SU-DHL-6 (cell line): ENCODE measurements around the gene KIZ.

Source experiments
- H2AFZ ChIP-seq: fragments of 200-600 bp; sonication (generic); 2 replicates; pipeline ENCODE4 v1.6.1; 2014; ENCODE audit warnings: low read depth, mild to moderate bottlenecking, moderate library complexity, mixed read lengths, antibody characterized with exemption, low read length; ENCODE audit not compliant: severe bottlenecking
- H3F3A ChIP-seq: fragments of 200-600 bp; shearing (Covaris generic); 2 replicates; pipeline ENCODE4 v1.6.0; 2016; ENCODE audit warnings: antibody characterized with exemption, mild to moderate bottlenecking; ENCODE audit not compliant: insufficient read depth
- H3K27ac ChIP-seq: fragments of 200-600 bp; sonication (generic); 2 replicates; pipeline ENCODE4 v1.5.1; 2016; ENCODE audit warnings: low read depth, mild to moderate bottlenecking, low read length, moderate library complexity, mixed read lengths
- H3K27me3 ChIP-seq: fragments of 200-600 bp; sonication (generic), shearing (Covaris generic); 2 replicates; pipeline ENCODE4 v1.6.0; 2014; ENCODE audit warnings: mild to moderate bottlenecking, low read length
- H3K36me3 ChIP-seq: fragments of 200-600 bp; sonication (generic); 2 replicates; pipeline ENCODE4 v1.6.1; 2014; ENCODE audit warnings: mild to moderate bottlenecking, low read length, mixed read lengths
- H3K4me2 ChIP-seq: fragments of 300-600, 200-600 bp; shearing (Covaris generic), sonication (generic); 2 replicates; pipeline ENCODE4 v1.6.0; 2014; ENCODE audit warnings: low read length, low read depth, mild to moderate bottlenecking; ENCODE audit not compliant: poor library complexity, severe bottlenecking
- H3K4me3 ChIP-seq: fragments of 200-600 bp; sonication (generic); 2 replicates; pipeline ENCODE4 v1.5.1; 2014; ENCODE audit warnings: antibody characterized with exemption, low read length, mild to moderate bottlenecking, mixed read lengths; ENCODE audit not compliant: insufficient read depth, poor library complexity, severe bottlenecking
- H3K79me2 ChIP-seq: fragments of 200-600 bp; sonication (generic); 2 replicates; pipeline ENCODE4 v1.6.1; 2014; ENCODE audit warnings: mild to moderate bottlenecking, low read length, moderate library complexity; ENCODE audit not compliant: insufficient read depth
- H3K9ac ChIP-seq: fragments of 200-600 bp; sonication (generic); 2 replicates; pipeline ENCODE4 v1.7.0; 2014; ENCODE audit warnings: mild to moderate bottlenecking, low read length
- H3K9me2 ChIP-seq: fragments of 200-600 bp; sonication (generic); replicated peaks from 2 replicates; pipeline ENCODE4 v1.6.1; 2014; ENCODE audit warnings: low read length; ENCODE audit not compliant: insufficient read depth
- H3K9me3 ChIP-seq: fragments of 200-600 bp; sonication (generic); 2 replicates; pipeline ENCODE4 v1.6.1; 2014; ENCODE audit warnings: low read length, mixed read lengths; ENCODE audit not compliant: insufficient read depth
- H4K20me1 ChIP-seq: fragments of 200-600 bp; sonication (generic); 2 replicates; pipeline ENCODE4 v1.6.1; 2014; ENCODE audit warnings: low read depth, mild to moderate bottlenecking, antibody characterized with exemption, low read length, moderate library complexity, mixed read lengths
- EZH2phosphoT487 ChIP-seq: fragments of 200-600 bp; sonication (generic), shearing (Covaris generic); conservative IDR thresholded peaks from 2 replicates; pipeline ENCODE4 v1.6.1; 2018; ENCODE audit warnings: mild to moderate bottlenecking, antibody characterized with exemption, low read length, moderate library complexity, mixed read lengths
- TF ChIP-seq, protein P1 (sequence below): fragments of 200-600 bp; sonication (generic); IDR thresholded peaks from one replicate; pipeline ENCODE4 v1.5.1; 2017; ENCODE audit warnings: antibody characterized with exemption, mild to moderate bottlenecking, low read length, moderate library complexity; ENCODE audit not compliant: insufficient read depth, poor library complexity, severe bottlenecking

Gene KIZ

DNA sequence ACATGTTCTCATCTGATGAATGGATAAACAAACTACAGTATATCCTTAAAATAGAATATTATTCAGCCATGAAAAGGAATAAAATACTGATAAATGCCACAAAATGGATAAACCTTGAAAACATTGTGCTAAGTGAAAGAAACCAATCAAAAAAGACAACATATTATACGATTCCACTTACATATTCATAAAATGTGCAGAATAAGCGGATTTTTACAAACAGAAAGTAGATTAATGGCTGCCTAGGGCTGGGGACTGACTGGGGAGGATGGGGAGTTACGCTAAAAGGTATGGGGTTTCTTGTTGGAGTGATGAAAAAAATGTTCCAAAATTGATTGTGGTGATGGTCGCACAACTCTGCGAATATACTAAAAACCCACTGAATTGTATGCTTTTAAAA lies 29.4 kb downstream of the KIZ start:
- no peaks in the 10 kb centered on the region for H3K9me3 ChIP-seq
- H3F3A ChIP-seq, result no peaks in the 10 kb centered on the region
- H3K27me3 ChIP-seq, result no peaks in the 10 kb centered on the region
- no peak overlapping the region for H3K4me2 ChIP-seq
- no peak overlapping the region for H3K4me3 ChIP-seq
- TF ChIP-seq, protein P1, sequence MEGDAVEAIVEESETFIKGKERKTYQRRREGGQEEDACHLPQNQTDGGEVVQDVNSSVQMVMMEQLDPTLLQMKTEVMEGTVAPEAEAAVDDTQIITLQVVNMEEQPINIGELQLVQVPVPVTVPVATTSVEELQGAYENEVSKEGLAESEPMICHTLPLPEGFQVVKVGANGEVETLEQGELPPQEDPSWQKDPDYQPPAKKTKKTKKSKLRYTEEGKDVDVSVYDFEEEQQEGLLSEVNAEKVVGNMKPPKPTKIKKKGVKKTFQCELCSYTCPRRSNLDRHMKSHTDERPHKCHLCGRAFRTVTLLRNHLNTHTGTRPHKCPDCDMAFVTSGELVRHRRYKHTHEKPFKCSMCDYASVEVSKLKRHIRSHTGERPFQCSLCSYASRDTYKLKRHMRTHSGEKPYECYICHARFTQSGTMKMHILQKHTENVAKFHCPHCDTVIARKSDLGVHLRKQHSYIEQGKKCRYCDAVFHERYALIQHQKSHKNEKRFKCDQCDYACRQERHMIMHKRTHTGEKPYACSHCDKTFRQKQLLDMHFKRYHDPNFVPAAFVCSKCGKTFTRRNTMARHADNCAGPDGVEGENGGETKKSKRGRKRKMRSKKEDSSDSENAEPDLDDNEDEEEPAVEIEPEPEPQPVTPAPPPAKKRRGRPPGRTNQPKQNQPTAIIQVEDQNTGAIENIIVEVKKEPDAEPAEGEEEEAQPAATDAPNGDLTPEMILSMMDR, result no peak
- TF ChIP-seq EZH2phosphoT487, result no peak
- H4K20me1 ChIP-seq, result no peaks in the 10 kb centered on the region
- H2AFZ ChIP-seq, result no peak overlapping the region
- no peaks in the 10 kb centered on the region for H3K36me3 ChIP-seq
- H3K9me2 ChIP-seq, result no peaks in the 10 kb centered on the region
- H3K27ac ChIP-seq, result no peak overlapping the region
- no peak overlapping the region for H3K9ac ChIP-seq
- no peaks in the 10 kb centered on the region for H3K79me2 ChIP-seq

DNA sequence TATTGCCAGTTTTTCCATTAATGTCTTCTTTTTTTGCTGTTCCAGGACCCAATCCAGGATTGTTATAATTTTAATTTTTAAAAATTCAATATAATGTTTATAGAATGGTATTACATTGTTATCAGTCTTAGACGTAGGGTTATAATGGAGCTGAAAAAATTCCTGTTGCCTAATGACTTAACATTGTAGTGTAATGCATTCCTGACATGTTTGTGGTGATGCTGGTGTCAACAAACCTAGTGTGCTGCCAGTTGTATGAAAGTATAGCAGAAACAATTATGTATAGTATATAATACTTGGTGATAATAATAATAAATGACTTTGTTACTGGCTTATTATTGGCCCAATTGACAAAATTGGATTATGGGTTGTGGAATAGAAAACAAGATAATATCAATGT lies 30.4 kb downstream of the KIZ start:
- H3K4me3 ChIP-seq, result no peak overlapping the region
- no peaks in the 10 kb centered on the region for H3F3A ChIP-seq
- no peaks in the 10 kb centered on the region for H3K79me2 ChIP-seq
- H2AFZ ChIP-seq, result no peak overlapping the region
- no peaks in the 10 kb centered on the region for H3K27me3 ChIP-seq
- H4K20me1 ChIP-seq, result no peaks in the 10 kb centered on the region
- no peak overlapping the region for H3K9ac ChIP-seq
- no peaks in the 10 kb centered on the region for H3K9me3 ChIP-seq
- no peaks in the 10 kb centered on the region for H3K36me3 ChIP-seq
- TF ChIP-seq, protein P1, result no peak
- no peak for TF ChIP-seq EZH2phosphoT487
- no peaks in the 10 kb centered on the region for H3K9me2 ChIP-seq
- H3K27ac ChIP-seq, result no peak overlapping the region
- H3K4me2 ChIP-seq, result no peak overlapping the region

DNA sequence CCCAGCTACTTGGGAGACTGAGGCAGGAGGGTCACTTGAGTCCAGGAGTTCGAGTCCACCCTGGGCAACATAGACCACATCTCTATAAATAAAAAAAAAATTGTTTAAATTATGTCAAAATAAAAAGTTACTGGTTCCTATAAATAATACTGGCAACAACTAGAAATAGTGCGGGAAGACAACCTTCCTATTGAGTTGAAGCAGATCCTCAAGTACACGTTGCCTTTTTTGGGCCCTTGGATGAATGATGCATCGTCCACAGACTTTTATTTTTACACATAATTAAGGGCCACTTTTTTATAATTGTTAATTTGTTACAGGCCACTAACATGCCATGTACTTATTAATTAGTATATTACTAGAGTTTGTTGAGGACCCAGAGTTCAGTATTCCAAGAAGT lies 31.1 kb downstream of the KIZ start:
- Histone ChIP-seq H3K79me2 (no peaks in the 10 kb centered on the region), H3K27me3 (no peaks in the 10 kb centered on the region), H3K4me2 (no peak overlapping the region), H4K20me1 (no peaks in the 10 kb centered on the region), H3K27ac (no peak overlapping the region), H3K9ac (no peak overlapping the region), H3K36me3 (no peaks in the 10 kb centered on the region), H3K4me3 (no peak overlapping the region), H3F3A (no peaks in the 10 kb centered on the region), H3K9me2 (no peaks in the 10 kb centered on the region), H2AFZ (no peak overlapping the region), H3K9me3 (no peaks in the 10 kb centered on the region)
- TF ChIP-seq EZH2phosphoT487, result no peak
- TF ChIP-seq, protein P1, result no peak
